NCI-H187 treated with DMSO at 0.1 percent for 48 hours (cell line): ENCODE measurements around the gene LMTK2.

Experiments
- DNase-seq: peaks from one replicate; lab custom pipeline; 2025; lab: John Stamatoyannopoulos, UW

Gene LMTK2

GRCh38 chr7:98137134-98137825 lies 30.6 kb downstream of the LMTK2 start:
- DNase-seq = no peak

DNA sequence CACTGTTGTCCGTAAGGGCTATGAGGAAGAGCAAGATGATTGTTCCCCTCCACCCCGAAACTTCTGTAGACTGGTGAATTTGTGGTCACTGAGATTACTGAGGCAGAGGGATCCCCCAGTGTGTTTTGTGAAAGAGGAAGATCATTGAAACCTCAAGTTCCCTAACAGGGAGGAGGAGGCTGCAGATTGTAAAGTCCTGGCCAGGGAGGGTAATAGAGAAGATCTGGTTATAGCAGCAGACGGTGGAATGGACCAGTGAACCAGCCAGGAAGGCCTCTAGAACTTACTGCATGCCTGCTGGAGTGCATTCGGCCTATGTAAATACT lies 31.1 kb downstream of the LMTK2 start:
- DNase-seq = no peak

DNA sequence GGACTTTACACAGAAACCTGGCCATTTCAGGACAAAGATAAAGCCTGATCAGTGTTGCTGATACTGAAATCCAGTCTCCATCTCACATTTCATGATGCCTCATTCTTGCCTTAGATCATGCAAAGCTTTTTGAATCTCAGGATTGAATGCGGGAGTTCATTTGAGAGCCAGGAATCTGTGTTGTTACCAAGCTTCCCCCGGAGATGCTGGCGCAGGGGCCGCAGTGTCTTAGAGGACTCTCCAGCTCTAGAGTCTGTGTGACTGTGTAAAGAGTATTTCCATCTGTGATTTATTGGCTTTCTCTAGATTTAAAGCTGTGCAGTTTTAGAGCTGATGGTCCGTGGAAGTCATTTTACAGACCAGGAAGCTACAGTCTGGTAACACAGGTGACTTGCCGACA lies 32.0 kb downstream of the LMTK2 start:
- no peak for DNase-seq

DNA sequence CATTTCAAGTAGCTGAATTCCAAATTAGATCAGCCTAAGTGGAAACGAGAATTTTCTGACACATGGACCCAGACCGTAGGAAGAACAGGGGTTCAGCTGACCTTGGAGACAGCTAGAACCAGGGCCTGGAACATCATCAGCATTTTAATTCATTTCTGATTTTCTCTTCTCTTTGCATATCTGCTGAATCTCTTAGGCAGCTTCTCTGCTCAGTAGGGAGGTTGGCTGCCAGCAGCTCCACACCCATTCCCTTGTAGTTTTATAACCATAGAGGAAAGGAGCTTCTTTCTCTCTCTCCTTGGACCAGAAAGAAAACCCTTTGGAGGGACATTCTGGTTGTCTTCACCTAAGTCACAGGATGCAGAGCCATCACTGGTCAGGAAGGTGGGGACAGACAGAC lies 36.0 kb downstream of the LMTK2 start:
- DNase-seq = no peak

DNA sequence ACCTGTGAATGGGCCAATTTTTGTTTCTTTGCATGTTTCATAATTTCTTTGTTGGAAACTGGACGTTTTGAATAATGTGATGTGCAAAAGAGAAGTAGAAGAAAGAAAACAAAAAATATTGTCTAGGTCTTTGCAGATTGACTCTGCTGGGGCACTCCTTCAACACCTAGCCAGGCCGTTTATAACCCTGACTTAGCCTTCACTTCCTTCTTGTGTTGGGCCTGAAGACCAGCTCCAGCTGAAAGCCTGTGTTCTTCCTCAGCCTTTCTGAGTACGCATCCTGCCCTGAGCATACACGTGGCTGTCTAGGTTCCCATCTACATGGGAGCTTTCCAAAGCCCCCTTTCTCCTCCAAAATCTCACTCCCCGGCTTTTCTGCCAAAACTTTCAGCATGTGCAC lies 41.9 kb downstream of the LMTK2 start:
- no peak for DNase-seq

DNA sequence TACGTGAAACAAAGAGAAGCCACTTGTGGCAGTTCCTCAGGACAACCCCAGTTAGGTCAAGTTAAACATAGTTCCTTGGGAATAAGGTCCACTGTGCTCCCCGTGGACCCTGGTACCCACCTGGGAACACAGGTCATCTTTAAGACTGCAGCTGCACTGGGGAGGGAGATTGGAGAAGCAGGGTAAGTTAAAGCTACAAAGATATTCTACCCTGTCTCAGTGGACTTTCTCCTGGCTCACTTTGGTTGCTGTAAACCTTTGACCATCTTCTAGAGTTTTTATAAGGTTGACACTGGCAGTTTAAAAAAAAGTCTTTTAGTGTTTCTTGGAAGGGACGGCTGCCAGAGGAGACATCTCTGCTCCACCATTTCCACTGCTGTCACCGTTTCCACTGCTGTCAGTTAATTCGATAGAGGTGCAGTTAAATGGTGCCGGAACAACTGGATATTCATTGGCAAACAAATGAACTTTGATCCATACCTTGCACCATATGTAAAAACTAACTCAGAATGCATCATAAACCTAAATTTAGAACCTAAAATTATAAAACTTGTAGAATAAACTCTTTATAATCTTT lies 42.5 kb downstream of the LMTK2 start:
- DNase-seq = no peak

DNA sequence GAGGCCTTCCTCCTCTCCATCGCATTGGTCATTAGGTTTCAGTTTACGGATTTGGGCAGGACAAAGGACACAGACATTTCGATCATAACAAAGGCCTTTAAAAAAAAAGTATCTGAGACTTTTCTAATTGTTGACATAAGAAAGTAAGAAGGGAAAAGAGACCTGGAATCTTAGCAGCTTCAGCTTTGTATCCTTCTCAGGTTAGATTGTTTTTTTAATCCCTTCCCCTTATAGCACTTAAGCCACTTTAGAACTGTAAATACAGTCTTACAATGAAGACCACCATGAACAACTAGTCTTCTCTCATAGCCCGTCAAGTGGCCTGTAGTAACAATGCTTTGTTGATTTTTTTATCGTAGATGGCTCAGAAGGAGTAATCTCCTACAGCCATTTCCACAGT lies 45.2 kb downstream of the LMTK2 start:
- DNase-seq = no peak

GRCh38 chr7:98156700-98157099 lies 50.0 kb downstream of the LMTK2 start:
- no peak for DNase-seq

GRCh38 chr7:98157761-98158160 lies 51.1 kb downstream of the LMTK2 start:
- DNase-seq = no peak

- DNase-seq = no peak
Observed at GRCh38 chr7:98162758-98163157, 56.1 kb downstream of the LMTK2 start.

DNA sequence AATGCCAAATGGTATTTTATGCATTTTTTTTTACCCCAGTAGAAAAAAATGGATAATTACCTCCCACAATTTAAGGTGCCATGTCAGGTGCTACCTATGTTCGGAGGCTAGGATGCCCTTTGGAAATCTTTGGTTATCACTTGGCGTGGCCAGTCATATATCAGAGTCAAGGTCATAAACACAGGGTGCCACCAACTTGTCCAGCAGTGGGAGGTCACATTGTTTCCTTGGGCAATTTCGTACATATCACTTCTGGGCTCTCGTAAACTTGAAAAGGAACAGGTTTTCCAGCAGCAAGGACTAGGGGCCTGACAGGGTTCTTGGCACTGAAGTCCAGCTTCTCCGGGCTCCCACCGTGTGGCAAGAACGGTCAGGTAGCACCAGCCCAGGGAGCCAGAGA lies 56.6 kb downstream of the LMTK2 start:
- no peak for DNase-seq

GRCh38 chr7:98163704-98164494 lies 57.2 kb downstream of the LMTK2 start:
- DNase-seq = no peak

DNA sequence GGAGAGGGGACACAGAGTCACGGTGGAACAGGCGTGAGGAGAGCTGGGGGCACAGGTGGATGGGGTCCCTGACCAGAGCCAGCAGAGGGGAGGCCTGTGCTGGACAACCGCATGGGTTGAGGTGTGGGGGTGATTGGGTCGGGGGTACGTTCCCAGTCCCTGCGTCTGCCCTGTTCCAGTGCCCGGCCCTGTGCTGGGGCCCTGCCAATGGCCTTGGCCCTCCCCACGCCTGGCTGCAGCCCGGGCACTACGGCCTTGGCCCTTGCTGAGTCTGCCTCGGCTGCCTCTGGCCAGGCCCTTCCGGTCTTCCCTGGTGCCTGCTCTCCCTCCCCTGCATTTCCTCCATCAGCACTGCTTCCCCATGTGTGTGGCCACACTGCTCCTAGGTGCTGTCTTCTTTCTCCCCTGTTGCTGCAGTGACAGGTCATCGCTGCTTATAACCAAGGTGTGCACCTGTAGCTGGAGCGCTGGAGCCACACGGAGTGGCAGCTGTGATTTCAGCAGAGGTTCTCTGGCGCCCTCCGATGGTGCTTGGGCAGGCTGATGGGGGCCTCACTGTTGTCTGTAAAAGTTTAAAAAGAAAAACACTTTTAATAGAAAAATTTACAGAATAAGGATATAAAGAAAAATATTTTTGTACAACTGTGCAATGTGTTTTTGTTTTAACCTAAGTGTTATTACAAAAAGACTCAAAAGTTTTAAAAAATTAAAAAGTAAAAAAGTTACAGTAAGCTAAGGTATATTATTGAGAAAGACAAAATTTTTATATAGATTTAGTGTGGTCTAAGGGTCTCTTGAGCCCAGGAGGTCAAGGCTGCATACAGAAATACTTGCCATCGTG lies 59.4 kb downstream of the LMTK2 start:
- DNase-seq = no peak

DNA sequence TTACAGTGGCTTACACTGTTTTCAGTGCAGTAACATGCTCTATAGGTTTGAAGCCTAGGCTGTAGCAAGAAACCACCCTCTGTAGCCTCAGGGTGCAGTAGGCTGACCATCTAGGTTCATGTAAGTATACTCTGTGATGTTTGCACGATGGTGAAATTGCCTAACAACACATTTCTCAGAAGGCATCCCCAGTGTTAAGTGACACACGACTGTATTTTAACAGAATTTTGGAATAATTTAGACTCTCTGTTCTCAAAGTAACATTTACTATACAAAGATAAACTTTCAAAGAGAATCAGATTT lies 60.0 kb downstream of the LMTK2 start:
- no peak for DNase-seq

DNA sequence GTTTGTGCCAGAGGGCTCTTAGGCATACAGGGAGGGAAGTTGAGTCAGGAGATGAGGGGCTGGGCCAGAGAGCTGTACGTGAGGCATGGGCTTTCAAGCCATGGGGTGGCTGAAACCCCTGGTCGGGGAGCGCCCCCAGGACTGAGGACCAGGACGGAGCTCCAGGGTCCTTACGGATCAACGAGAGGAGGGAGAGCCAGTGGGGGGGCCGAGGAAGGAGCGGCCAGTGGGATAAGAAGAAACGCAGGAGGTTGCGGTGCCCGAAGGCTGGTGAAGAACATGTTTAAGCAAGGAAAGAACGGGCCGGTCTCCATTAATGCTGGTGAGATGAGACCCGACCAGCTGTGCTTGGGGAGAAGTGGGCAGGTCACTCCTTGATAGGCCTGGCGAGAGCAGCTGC lies 61.0 kb downstream of the LMTK2 start:
- no peak for DNase-seq

DNA sequence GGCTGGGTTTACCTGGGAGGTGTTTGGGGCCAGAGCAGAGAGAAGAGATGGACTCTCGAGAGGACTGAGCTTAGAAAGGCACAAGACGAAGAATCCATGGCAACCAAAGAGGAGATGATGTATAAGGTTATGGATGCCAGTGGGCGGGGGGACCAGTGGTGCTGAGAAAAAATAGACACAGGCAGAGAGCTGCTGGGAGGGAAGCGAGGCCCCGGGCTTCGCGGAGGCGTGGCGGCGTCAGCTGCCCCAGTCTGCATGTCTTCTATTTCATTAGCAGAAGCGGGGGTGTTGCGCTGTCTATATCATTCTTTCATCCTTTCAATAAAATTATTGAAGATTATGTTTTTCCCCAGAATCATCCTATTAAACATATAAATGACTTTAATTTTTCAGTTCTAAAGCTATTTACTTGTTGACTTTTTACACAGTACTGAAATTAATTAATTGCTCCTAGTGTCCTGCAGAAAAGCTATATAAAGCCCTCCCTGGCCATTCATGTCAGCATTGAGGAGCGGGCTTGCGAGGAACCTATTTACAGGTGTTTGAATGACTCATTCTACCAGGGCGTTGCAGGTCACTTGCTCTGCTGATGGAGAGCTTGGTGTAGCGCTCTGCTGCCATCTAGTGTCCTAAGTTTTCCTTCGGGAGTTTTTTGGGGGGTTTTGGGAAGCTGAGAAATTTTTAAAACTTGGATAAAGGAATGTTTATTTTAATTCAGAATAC lies 61.7 kb downstream of the LMTK2 start:
- peak; percentile 29 for DNase-seq

DNA sequence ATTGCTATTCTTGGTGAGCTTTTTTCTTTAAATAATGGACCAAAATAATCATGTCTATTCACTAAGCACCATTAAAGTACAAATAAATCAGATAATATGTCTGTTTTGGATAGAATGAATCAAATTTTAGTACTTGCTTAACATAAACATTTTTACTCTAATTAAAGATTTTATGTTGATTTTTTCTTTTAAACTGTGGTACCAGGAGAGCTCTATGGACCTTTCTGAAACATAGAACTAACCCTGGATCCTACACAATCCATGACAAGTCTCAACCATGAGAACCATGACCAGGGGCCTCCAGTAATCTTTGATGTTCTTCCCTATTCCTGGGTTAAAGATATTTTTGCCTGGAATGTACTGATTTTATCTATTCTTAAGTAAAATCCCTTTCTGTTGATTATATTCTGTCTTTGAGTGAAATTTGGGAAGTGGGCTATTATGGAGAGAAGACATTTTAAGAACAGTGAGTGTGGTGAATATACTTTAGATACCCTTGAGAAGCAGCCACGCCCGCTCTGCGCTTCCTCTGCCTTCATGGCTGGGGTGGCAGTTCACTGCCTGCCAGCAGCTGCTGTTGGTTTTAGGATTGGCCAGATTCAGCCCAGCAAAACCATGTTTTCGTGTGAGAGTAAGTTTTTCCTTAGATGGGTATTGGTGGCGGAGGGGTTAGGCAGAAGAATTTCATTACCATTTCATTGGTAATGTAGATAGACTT lies 62.4 kb downstream of the LMTK2 start:
- DNase-seq = no peak

DNA sequence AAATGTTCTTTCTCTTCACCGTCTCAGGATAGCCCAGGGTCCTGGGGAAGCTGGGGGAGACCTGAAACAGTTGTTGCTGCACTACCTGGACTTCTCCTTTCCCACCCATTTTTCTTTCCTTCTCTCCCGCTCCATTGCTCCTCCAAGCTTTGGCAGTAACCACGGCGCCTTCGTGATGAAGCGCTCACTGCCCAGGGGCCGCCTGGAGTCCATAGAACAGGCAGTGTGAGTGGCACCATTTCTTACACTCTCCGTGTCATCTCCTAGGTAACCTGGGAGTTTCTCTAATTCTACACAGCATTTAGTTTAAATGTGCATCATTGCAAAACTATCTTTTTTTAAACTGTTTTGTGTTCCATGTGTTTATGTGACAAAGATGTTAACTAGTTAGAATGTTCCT lies 64.3 kb downstream of the LMTK2 start:
- no peak for DNase-seq

DNA sequence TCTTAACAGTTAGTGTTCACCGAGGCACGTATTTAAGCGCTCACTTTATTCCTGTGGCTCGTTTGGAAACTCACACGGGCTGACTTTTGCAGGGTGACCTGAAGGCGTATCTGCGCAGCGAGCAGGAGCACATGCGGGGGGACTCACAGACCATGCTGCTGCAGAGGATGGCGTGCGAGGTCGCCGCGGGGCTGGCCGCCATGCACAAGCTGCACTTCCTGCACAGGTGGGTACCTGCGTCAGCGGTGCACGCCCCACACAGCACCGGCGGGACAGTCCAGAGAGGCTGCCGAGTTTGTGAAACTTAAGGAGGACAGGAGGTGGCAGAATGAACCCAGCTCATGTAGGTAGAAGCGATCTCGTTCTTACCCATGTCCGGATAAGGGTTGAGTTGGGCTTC lies 64.8 kb downstream of the LMTK2 start:
- DNase-seq = no peak

DNA sequence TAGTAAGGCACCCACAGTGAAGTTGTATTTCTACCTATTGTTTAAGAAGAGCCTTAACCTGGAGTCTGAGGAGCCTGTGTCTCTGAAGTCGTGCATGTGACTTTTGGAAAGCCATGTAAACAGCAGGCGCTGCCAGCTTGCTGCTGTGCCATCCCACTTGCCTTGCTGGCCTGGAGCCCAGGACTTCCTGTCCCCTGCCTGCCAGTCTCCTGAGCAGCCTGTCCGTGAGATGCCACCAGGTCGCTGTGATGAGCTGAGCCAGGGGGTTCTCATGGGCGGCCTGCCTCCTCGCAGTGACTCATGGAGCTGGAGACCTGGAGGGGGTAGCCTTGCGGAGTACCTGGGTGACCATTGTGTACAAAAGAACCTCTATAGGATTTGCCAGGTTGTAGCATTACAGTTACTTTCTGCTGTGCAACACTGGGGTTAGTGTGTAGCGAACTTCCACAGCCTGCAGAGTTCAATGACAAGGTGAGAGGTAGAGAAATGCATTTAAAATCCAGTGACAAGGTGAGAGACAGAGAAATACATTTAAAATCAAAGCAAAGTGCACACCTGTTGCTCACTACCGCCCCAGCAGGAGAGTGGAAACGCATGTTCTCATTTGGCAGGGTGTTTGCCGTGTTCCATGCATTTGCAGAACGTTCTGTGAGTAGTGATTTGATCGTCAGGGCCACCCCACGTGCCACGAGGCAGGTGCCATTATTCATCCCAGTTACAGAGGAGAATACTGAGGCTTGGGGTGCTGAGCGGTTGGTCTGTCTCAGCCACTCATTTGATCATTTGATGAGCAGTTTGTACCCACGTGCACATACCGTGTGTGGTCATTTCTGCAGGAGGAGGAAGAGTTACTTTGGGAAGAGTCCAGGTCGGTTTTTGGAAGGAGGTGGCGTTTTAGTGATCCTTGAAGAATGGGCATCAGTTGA lies 67.9 kb downstream of the LMTK2 start:
- DNase-seq = no peak
